Cerebellar cortex (tissue), 1 donor: ENCODE data around the gene TECTA.
"Not testable (repeated sequence)": the region's sequence is repeated elsewhere in the genome, so short reads cannot be mapped to it uniquely, and the experiment has no call there.

Experiments
- DNase-seq: peaks from one replicate; pipeline ENCODE4 v3.0.0-alpha.2; 2015; ENCODE audit warnings: low spot score

TECTA gene

DNA sequence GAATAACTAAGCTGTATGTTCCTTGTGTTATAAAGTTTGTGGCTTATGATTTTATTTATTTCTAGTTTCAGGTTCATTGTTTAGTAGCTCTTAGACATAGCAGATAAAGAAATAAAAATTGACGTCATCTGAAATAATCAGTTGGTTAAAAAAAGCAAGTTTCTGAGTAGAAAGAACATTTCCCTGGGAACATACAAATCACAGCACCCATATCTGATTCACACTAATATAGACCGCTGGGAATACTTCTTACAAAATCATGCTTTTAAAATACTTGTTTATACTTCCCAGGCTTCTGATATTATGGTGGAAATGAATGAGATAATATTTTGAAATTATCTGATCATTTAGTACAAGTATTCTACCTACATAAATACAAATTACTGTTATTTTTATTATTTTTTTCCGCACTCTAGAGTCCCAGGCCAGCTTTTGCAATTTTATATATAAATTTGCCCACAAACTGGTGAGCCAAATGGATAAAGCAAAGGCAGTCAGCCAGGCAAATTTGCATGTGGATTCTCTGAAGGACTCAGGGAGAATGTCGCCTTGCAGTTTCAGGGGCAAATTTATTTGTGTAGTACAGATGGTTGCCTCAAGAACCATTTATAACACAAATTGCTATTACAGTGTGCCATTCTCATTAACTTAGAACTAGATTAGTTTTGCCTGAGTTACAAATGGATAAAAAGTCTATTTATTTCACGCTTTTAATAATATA is 128.6 kb downstream of the TECTA start:
- DNase-seq: no peak

DNA sequence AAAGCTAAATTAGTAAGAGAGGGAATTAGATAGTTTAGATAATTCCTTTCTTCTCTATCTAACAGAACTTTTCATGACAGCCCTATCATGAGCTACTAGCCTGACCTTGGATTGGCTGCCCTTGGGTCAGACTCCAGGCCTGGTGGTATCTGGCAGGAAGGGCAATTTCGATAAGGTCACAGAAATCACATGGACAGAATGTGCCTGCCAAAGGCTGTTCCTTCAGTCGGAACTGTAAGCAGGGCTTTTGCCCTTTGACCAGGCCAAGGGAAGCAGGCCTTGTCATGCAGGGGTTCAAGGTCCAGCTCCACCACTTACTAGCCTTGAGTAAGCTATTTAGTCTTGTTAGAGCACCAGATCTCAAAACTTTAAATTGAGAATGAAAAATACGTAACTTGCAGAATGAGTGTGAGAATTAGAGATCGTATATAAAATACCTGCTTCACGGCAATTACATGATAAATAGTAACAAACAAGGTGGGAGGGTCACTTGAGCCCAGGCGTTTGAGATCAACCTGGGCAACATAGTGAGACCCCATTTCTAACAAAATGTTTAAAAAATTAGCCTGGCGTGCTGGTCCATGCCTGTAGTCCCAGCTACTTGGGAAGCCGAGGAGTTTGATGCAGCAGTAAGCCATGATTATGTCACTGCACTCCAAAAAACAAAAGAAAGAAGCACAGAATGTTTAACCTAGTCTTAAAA is 130.7 kb downstream of the TECTA start:
- DNase-seq: no peak

GRCh38 chr11:121235057-121235456 is 134.0 kb downstream of the TECTA start:
- no peak for DNase-seq

DNA sequence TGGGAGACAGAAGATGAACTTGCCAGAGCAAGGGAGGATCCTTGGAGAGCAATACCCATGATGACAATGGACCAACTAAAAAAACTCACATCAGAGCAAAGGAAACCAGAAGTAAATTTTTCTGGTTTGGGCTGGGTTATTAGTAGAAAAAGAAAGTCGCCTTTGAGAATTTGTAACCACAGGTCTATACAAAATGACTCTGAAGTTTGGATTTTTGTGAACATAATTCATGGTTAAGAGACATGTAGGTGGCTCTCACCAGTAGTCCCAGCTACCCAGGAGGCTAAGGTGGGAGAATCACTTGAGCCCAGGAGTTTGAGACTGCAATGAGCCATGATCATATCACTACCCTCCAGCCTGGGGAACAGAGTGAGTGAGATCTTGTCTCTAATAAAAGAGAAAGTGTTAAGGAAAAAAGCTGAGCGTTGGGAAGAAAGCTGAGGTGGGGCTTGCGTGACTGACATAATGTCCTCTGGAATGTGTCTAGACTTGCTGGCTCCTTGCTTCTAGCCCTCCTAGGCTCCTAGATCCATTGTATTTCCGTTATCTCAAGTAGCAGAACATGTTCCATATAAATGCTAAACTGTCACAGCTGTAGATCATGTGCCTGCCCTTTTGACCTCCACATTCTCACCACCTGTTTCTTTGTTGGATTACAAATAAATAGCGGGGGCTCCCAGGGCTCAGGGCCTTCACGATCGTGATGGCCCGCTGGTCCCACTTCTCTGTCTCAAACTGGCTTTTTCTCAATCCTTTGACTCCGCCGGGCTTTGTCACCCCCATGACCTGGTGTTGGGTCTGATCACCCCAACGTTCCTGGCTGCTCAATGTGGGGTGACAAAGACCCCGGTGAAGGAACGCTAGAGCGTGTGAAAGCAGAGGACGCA is 135.3 kb downstream of the TECTA start:
- no peak for DNase-seq

- DNase-seq: not testable (repeated sequence)
These were observed 136.2 kb downstream of the TECTA start for GRCh38 chr11:121237247-121237646.

- DNase-seq: no peak
These were observed 136.9 kb downstream of the TECTA start for GRCh38 chr11:121237686-121238658.

GRCh38 chr11:121238956-121239355 is 137.9 kb downstream of the TECTA start:
- no peak for DNase-seq

GRCh38 chr11:121240001-121240400 is 139.0 kb downstream of the TECTA start:
- not testable (repeated sequence) for DNase-seq

DNA sequence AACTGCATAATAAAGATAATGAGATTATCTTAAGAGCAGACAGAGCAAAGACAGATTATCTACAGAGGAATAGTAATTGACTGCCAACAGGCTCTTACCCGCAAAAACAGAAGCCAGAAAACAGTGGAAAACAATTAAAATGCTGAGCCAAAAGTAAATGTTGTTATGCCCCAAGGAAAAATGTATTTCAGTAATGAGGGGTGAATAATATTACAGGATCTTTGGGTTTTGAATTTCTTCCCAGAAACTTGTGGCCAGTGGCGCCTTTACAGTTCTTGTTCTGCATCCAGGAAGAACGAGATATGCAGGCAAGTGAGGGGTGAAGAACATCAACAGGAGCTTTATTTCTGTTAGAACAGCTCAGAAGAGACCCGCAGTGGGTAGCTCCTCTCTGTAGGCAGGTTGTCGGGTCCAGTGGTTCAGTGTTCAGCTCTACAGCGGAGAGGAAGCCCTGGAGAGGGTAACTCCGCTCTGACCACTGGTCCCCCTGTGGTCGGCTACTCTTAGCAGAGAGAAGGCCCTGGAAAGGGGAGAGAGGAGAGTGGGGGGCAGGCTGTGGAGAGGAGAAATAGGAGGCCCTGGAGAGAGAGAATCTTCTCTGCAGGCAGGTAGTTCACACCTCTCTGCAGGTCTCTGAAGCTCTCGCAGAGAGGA is 139.7 kb downstream of the TECTA start:
- DNase-seq: no peak
